DMS53 (cell line): ENCODE data around the gene ZBP1.

Source experiments
- DNase-seq: peaks from one replicate; lab custom pipeline; 2025; lab: John Stamatoyannopoulos, UW

The ZBP1 gene

GRCh38 chr20:57584768-57585461 is 35.3 kb downstream of the ZBP1 start:
- no peak for DNase-seq

- no peak for DNase-seq
Measured at GRCh38 chr20:57583289-57584257, 36.7 kb downstream of the ZBP1 start.

- DNase-seq: no peak
Measured at GRCh38 chr20:57582432-57583288, 37.6 kb downstream of the ZBP1 start.

GRCh38 chr20:57582029-57582378 is 38.2 kb downstream of the ZBP1 start:
- no peak for DNase-seq

GRCh38 chr20:57581202-57582028 is 38.8 kb downstream of the ZBP1 start:
- DNase-seq: no peak

GRCh38 chr20:57580478-57581201 is 39.6 kb downstream of the ZBP1 start:
- no peak for DNase-seq

- no peak for DNase-seq
Measured at GRCh38 chr20:57579898-57580447, 40.3 kb downstream of the ZBP1 start.

- no peak for DNase-seq
Measured at GRCh38 chr20:57579331-57579897, 40.8 kb downstream of the ZBP1 start.

GRCh38 chr20:57578476-57579165 is 41.6 kb downstream of the ZBP1 start:
- DNase-seq: no peak

- no peak for DNase-seq
Measured at GRCh38 chr20:57577679-57578475, 42.3 kb downstream of the ZBP1 start.

- DNase-seq: no peak
Measured at GRCh38 chr20:57576617-57577550, 43.3 kb downstream of the ZBP1 start.

GRCh38 chr20:57576002-57576401 is 44.2 kb downstream of the ZBP1 start:
- DNase-seq: no peak

- DNase-seq: no peak
Measured at GRCh38 chr20:57574954-57575353, 45.3 kb downstream of the ZBP1 start.

- no peak for DNase-seq
Measured at GRCh38 chr20:57573894-57574293, 46.3 kb downstream of the ZBP1 start.

GRCh38 chr20:57573242-57573641 is 47.0 kb downstream of the ZBP1 start:
- no peak for DNase-seq

GRCh38 chr20:57571782-57572416 is 48.3 kb downstream of the ZBP1 start:
- DNase-seq: no peak

- no peak for DNase-seq
Measured at GRCh38 chr20:57570920-57571319, 49.3 kb downstream of the ZBP1 start.
